Colonic mucosa (tissue), 4 donors: Measurements from ENCODE around the gene SERP2. TPM values are rescaled to one million over a fixed set of nuclear protein-coding genes. Genes with fewer than 3 reads are reported as not detected.

Experiments used
- DNase-seq: peaks from one replicate; pipeline ENCODE4 v3.0.0-alpha.2; 2020
- H3K27ac ChIP-seq: fragments of 200-600 bp; one replicate; pipeline ENCODE4 v1.8.0; 2021
- H3K27me3 ChIP-seq: fragments of 200-600 bp; one replicate; pipeline ENCODE4 v1.8.0; 2021
- H3K36me3 ChIP-seq: fragments of 200-600 bp; one replicate; pipeline ENCODE4 v1.8.0; 2021
- H3K4me1 ChIP-seq: fragments of 200-600 bp; one replicate; pipeline ENCODE4 v1.8.0; 2021; ENCODE audit warnings: mild to moderate bottlenecking
- H3K4me3 ChIP-seq: fragments of 200-600 bp; one replicate; pipeline ENCODE4 v1.8.0; 2021
- H3K9ac ChIP-seq, 2 donors: one replicate each; pipeline ENCODE4 v1.7.0; 2013; ENCODE audit warnings: control low read depth in 2 of 2, low read depth in 2 of 2, low read length in 2 of 2
- H3K9me3 ChIP-seq: fragments of 200-600 bp; one replicate; pipeline ENCODE4 v1.8.0; 2021
- intact Hi-C: fragments of 100-400 bp; cut with DNase I; formaldehyde crosslinking; loops from one replicate; pipeline ENCODE4 v1.14.1; 2022
- total RNA-seq, 2 donors: library from RNA; stranded (reverse); fragmentation: NEBNext Ultra II Directional in 1 of 2; extraction: Animal tissue kit (Norgen Biotek cat#: 25700) in 1 of 2; gene quantifications; one replicate each; pipeline ENCODE4 v1.2.1, GENCODE V29; 2021
- TF ChIP-seq, protein P1 (sequence below): fragments of 200-600 bp; IDR thresholded peaks from one replicate; pipeline ENCODE4 v1.8.0; 2022; ENCODE audit warnings: antibody characterized with exemption, mild to moderate bottlenecking
- donor health status: healthy.
- donor health status: DM: no; HTN: no; CAD: no.
- donor health status: DM: no; HTN: no; CAD: no.

SERP2 gene
- total RNA-seq, 2 donors from 2014 or later, result 1.6 to 2.7 TPM

DNA sequence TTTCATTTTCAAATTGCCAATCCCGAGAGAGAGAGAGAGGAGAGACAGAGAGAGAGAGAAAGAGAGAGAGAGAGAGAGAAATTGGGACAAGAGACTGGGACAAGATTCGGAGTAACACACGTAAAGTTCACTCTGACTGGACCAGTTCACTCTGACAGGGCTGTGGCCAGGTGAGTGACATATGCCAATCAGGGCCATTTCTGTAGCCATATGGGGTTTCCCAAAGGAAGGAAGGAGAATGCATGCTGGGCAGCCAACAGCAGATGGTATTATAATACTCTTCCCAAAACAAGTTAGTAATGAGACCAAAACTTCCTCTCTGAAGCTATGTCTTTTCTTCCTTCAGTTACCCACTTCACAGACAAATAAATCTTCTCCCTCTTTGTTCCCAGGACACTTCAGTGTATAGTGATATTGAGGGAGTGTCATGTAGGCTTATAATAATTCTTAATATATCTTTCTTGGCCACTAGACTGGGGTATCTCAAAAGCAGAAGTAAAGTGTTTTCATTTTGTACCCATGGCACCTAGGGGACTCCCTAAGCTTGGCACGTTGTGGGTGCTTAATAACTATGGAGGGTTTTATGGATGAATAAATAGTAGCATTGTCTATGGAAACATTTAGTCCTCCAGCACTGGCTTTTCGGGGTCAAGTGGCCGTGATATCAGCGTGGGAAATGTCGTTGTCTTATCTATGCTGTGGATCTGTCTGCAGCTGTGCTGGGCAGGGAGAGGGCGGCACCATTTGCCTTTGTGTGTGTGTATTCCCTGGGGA is 51.6 kb downstream of the SERP2 start:
- TF ChIP-seq, protein P1, sequence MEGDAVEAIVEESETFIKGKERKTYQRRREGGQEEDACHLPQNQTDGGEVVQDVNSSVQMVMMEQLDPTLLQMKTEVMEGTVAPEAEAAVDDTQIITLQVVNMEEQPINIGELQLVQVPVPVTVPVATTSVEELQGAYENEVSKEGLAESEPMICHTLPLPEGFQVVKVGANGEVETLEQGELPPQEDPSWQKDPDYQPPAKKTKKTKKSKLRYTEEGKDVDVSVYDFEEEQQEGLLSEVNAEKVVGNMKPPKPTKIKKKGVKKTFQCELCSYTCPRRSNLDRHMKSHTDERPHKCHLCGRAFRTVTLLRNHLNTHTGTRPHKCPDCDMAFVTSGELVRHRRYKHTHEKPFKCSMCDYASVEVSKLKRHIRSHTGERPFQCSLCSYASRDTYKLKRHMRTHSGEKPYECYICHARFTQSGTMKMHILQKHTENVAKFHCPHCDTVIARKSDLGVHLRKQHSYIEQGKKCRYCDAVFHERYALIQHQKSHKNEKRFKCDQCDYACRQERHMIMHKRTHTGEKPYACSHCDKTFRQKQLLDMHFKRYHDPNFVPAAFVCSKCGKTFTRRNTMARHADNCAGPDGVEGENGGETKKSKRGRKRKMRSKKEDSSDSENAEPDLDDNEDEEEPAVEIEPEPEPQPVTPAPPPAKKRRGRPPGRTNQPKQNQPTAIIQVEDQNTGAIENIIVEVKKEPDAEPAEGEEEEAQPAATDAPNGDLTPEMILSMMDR, result no peak
- no peak overlapping the region for H3K9ac ChIP-seq
- intact Hi-C loops, result no loop called here

DNA sequence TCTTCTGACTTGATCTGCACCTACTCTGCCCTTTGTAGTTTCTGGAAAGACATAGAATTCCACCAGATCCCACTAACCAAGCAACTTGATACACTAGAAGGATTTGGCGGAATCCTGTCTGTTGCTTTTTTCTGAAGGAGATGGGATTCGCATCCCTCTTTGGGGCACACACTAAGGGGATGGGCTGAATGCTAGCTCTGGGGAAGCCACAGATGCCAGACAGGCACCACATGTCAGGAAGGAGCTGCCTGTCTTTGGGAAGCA is 52.1 kb downstream of the SERP2 start:
- DNase-seq, result no peak

More for the DNA sequence above, 51.6 kb downstream of the SERP2 start:
- no peak overlapping the region for H3K27ac ChIP-seq
- H3K9me3 ChIP-seq, result no peaks in the 10 kb centered on the region
- no peaks in the 10 kb centered on the region for H3K4me1 ChIP-seq
- H3K36me3 ChIP-seq, result no peaks in the 10 kb centered on the region
- no peak for DNase-seq
- no peaks in the 10 kb centered on the region for H3K27me3 ChIP-seq
- H3K4me3 ChIP-seq, result no peak overlapping the region

DNA sequence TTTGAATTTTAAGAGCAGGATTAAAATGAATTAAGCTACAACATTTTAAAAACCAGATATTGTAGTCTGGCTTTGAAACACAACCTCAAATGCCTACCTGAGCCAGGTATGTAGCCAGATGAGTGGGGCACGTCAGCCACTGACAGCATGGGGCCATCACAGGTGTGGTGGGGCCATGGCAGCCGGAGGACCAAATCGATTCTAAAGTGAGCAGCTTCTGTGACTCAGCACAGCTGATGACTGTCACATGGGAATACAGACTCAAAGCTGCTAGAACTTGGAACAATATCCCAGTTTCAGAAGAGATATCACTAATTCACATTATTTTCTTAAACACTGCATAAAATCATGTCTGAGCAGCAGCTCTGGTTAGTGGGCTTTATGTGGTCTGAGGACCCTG is 52.8 kb downstream of the SERP2 start:
- Histone ChIP-seq H3K9ac (no peak overlapping the region), H3K9me3 (no peaks in the 10 kb centered on the region), H3K4me1 (no peaks in the 10 kb centered on the region), H3K27me3 (no peaks in the 10 kb centered on the region), H3K36me3 (no peaks in the 10 kb centered on the region), H3K4me3 (no peak overlapping the region), H3K27ac (no peak overlapping the region)
- no peak for DNase-seq
- intact Hi-C loops, result no loop called here
- TF ChIP-seq, protein P1, result no peak

More for the DNA sequence above, 52.1 kb downstream of the SERP2 start:
- intact Hi-C loops, result no loop called here
- Histone ChIP-seq H3K4me1 (no peaks in the 10 kb centered on the region), H3K27me3 (no peaks in the 10 kb centered on the region), H3K27ac (no peak overlapping the region), H3K9ac (no peak overlapping the region), H3K4me3 (no peak overlapping the region), H3K9me3 (no peaks in the 10 kb centered on the region), H3K36me3 (no peaks in the 10 kb centered on the region)
- TF ChIP-seq, protein P1, result no peak

DNA sequence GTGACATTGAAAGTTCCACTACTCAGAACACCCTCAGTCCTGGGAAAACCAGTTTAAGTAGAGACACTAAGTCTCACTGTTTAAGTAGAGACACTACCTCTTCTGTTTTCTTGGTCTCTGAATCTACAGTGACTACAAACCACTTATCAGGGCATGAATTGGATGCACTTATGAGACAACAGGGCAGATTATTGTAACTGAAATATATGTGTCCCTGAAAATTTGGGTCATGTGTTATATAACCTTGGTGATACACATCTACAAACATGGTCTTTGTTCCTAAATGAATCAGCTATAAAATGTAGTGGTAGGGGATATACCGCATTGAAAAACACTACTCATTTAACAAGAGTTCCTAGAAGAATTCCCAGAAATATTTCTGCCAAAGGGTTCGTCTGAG is 55.7 kb downstream of the SERP2 start:
- Histone ChIP-seq H3K4me1 (no peaks in the 10 kb centered on the region), H3K4me3 (no peak overlapping the region), H3K27me3 (no peaks in the 10 kb centered on the region), H3K36me3 (no peaks in the 10 kb centered on the region), H3K27ac (no peak overlapping the region), H3K9me3 (no peaks in the 10 kb centered on the region), H3K9ac (no peak overlapping the region)
- intact Hi-C loops, result no loop called here
- no peak for DNase-seq
- TF ChIP-seq, protein P1, result no peak

DNA sequence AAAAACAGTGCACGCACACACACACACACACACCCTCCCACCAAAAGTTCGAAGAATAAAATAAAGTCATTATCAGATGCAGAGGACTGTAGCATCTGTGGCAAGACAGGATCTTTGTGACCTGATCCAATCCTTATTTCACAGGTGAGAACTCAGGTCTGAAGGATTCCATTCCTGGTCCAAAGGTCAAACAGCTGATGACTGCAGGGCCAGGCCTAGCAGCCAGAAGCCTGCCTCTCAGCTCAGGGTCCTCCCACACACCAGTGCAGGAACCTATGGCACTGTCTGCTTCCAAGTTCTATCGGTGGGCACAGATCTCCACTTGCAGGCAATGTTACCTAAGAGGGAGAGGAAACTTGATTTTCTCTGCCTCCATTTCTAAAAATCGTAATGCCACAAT is 57.5 kb downstream of the SERP2 start:
- peak; percentile 78 for DNase-seq
- no peak overlapping the region for H3K9ac ChIP-seq
- H3K4me1 ChIP-seq, result no peaks in the 10 kb centered on the region
- TF ChIP-seq, protein P1, result no peak
- H3K9me3 ChIP-seq, result no peaks in the 10 kb centered on the region
- no peak overlapping the region for H3K4me3 ChIP-seq
- intact Hi-C loops, result loop anchor here (5.0 kb wide), 1 partner anchor 59 kb away; the partner anchor contains the start of gene SERP2
- no peaks in the 10 kb centered on the region for H3K27me3 ChIP-seq
- peak overlapping the region; percentile 34 for H3K27ac ChIP-seq
- no peaks in the 10 kb centered on the region for H3K36me3 ChIP-seq
